Measurements from ENCODE around the gene SPPL2B.

DNA sequence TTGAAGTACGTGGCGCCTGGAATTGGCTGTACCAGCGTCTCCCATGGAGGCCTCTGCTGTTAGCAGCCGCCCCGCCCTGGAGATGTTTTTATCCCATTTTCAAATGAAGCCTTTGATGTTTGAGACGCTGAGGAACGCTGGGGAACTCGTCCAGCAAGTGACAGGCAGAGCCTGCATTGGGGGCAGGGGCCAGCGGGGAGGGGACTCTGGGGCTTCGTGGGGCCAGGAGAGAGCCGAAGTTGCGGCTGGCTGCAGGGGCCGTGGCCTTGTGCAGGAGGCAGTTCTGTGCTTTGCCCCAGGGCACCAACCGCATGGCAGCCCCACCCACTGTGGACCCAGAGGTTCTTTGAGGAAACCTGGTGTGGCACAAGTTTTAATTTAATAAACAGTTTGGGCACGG lies 13.5 kb downstream of the SPPL2B start:
- no peak for TF ChIP-seq TAF1 (IDR thresholded peaks at IDR 0.05; ENCODE audit: borderline replicate concordance, insufficient read depth, low read length)
- no peak for TF ChIP-seq SIN3A (IDR thresholded peaks at IDR 0.05; ENCODE audit: borderline replicate concordance, insufficient read depth, low read length)
- TF ChIP-seq, protein P1, sequence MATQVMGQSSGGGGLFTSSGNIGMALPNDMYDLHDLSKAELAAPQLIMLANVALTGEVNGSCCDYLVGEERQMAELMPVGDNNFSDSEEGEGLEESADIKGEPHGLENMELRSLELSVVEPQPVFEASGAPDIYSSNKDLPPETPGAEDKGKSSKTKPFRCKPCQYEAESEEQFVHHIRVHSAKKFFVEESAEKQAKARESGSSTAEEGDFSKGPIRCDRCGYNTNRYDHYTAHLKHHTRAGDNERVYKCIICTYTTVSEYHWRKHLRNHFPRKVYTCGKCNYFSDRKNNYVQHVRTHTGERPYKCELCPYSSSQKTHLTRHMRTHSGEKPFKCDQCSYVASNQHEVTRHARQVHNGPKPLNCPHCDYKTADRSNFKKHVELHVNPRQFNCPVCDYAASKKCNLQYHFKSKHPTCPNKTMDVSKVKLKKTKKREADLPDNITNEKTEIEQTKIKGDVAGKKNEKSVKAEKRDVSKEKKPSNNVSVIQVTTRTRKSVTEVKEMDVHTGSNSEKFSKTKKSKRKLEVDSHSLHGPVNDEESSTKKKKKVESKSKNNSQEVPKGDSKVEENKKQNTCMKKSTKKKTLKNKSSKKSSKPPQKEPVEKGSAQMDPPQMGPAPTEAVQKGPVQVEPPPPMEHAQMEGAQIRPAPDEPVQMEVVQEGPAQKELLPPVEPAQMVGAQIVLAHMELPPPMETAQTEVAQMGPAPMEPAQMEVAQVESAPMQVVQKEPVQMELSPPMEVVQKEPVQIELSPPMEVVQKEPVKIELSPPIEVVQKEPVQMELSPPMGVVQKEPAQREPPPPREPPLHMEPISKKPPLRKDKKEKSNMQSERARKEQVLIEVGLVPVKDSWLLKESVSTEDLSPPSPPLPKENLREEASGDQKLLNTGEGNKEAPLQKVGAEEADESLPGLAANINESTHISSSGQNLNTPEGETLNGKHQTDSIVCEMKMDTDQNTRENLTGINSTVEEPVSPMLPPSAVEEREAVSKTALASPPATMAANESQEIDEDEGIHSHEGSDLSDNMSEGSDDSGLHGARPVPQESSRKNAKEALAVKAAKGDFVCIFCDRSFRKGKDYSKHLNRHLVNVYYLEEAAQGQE (IDR thresholded peaks at IDR 0.05; ENCODE audit: insufficient read depth in 1 of 2, low read depth in 2 of 2, low read length in 2 of 2), result no peak
- TF ChIP-seq POLR2AphosphoS5 (IDR thresholded peaks at IDR 0.05; ENCODE audit: low read depth, low read length), result no peak

All from PFSK-1 (cell line).